Omental fat pad (tissue), 4 donors: ENCODE data around the gene TAPBP. TPM values are rescaled to one million over a fixed set of nuclear protein-coding genes. Genes with fewer than 3 reads are reported as not detected.

Experiments
- ATAC-seq: fragments of 150-250 bp; one replicate; pipeline ENCODE4 v1.9.1; 2016; ENCODE audit warnings: mild to moderate bottlenecking, moderate library complexity; ENCODE audit not compliant: low FRiP score
- DNase-seq: peaks from one replicate; pipeline ENCODE4 v3.0.0-alpha.2; 2019; ENCODE audit warnings: low spot score
- CTCF ChIP-seq, 3 donors: fragments of 450-650 bp; IDR thresholded peaks; one replicate each; pipeline ENCODE4 v1.5.1; 2016 to 2017; ENCODE audit warnings: antibody characterized with exemption in 3 of 3, mild to moderate bottlenecking in 3 of 3, moderate library complexity in 2 of 3
- total RNA-seq, 4 donors: library from RNA; depleted of rRNA; stranded (reverse); fragments of >200 nt; gene quantifications; one replicate each; pipeline ENCODE4 v1.1.0, GENCODE V29; 2016

TAPBP gene
- total RNA-seq, 4 donors from 2014 or later, result 50.2 to 90.5 (median 69.1) TPM

- DNase-seq, result no peak
- no peak for TF ChIP-seq CTCF (IDR thresholded peaks at IDR 0.05)
- ATAC-seq, result no peak
These were observed 17.0 kb downstream of the TAPBP start for GRCh38 chr6:33296797-33297405.

GRCh38 chr6:33295621-33296369 lies 18.1 kb downstream of the TAPBP start:
- TF ChIP-seq CTCF (IDR thresholded peaks at IDR 0.05), result no peak
- no peak for DNase-seq
- ATAC-seq, result no peak

GRCh38 chr6:33294086-33294823 lies 19.6 kb downstream of the TAPBP start:
- DNase-seq (no peak), ATAC-seq (no peak)
- TF ChIP-seq CTCF (IDR thresholded peaks at IDR 0.05), result no peak

GRCh38 chr6:33292996-33293682 lies 20.7 kb downstream of the TAPBP start:
- TF ChIP-seq CTCF (IDR thresholded peaks at IDR 0.05), result no peak
- DNase-seq (no peak), ATAC-seq (no peak)

GRCh38 chr6:33290459-33290858 lies 23.4 kb downstream of the TAPBP start:
- no peak for ATAC-seq
- TF ChIP-seq CTCF (IDR thresholded peaks at IDR 0.05), result no peak
- DNase-seq, result no peak

GRCh38 chr6:33289784-33290315 lies 24.0 kb downstream of the TAPBP start:
- DNase-seq (no peak), ATAC-seq (no peak)
- no peak for TF ChIP-seq CTCF (IDR thresholded peaks at IDR 0.05)
